Keratinocyte (primary cell): ENCODE data around the gene GPR137. TPM values are rescaled to one million over a fixed set of nuclear protein-coding genes. Genes with fewer than 3 reads are reported as not detected.

Experiments
- DNase-seq: peaks from one replicate; pipeline ENCODE4 v3.0.0-alpha.2; 2011; ENCODE audit warnings: low read depth, missing footprints, low spot score
- FAIRE-seq: peaks from 2 replicates; lab custom pipeline; 2011; peaks lifted over from hg19 to GRCh38; lab: Jason Lieb, UNC
- H2AFZ ChIP-seq: 2 replicates; pipeline ENCODE4 v1.6.0; 2012; ENCODE audit warnings: low read length, control low read depth, inconsistent platforms; ENCODE audit not compliant: control insufficient read depth
- H3K27ac ChIP-seq: 2 replicates; pipeline ENCODE4 v1.5.1; 2011; ENCODE audit warnings: low read length; ENCODE audit not compliant: control insufficient read depth, insufficient read depth
- H3K27me3 ChIP-seq: 3 replicates; pipeline ENCODE4 v1.6.0; 2011; ENCODE audit warnings: low read length; ENCODE audit not compliant: control insufficient read depth, insufficient read depth; ENCODE audit errors: extremely low read depth
- H3K36me3 ChIP-seq, 2 experiments: 2 replicates in 1 of 2; 3 replicates in 1 of 2; pipeline ENCODE4 v1.5.1; 2011; ENCODE audit warnings: low read length in 2 of 2, mild to moderate bottlenecking in 1 of 2; ENCODE audit not compliant: control insufficient read depth in 2 of 2, insufficient read depth in 2 of 2; ENCODE audit errors: extremely low read depth in 1 of 2
- H3K4me1 ChIP-seq: 3 replicates; pipeline ENCODE4 v1.5.1; 2011; ENCODE audit warnings: low read length; ENCODE audit not compliant: control insufficient read depth, insufficient read depth; ENCODE audit errors: extremely low read depth
- H3K4me2 ChIP-seq: 3 replicates; pipeline ENCODE4 v1.6.0; 2011; ENCODE audit warnings: low read depth, low read length; ENCODE audit not compliant: control insufficient read depth, insufficient read depth; ENCODE audit errors: extremely low read depth
- H3K4me3 ChIP-seq, 3 experiments: fragments of 200-600 bp in 1 of 3; sonication (generic) in 1 of 3; 2 replicates in 2 of 3; 3 replicates in 1 of 3; pipeline ENCODE4 v1.5.1; 2011 to 2016; ENCODE audit warnings: low read length in 3 of 3, mild to moderate bottlenecking in 3 of 3, control low read depth in 2 of 3, inconsistent platforms in 1 of 3, low read depth in 1 of 3, mixed read lengths in 1 of 3, mixed run types in 1 of 3, moderate library complexity in 1 of 3; ENCODE audit not compliant: control insufficient read depth in 2 of 3, insufficient read depth in 2 of 3; ENCODE audit errors: extremely low read depth in 1 of 3
- H3K79me2 ChIP-seq: 2 replicates; pipeline ENCODE4 v1.6.0; 2012; ENCODE audit warnings: low read length; ENCODE audit not compliant: control insufficient read depth, insufficient read depth
- H3K9ac ChIP-seq: 3 replicates; pipeline ENCODE4 v1.6.0; 2011; ENCODE audit warnings: low read length; ENCODE audit not compliant: control insufficient read depth, insufficient read depth; ENCODE audit errors: extremely low read depth
- H3K9me1 ChIP-seq: 3 replicates; pipeline ENCODE4 v1.6.0; 2011; ENCODE audit warnings: low read length; ENCODE audit not compliant: control insufficient read depth, insufficient read depth; ENCODE audit errors: extremely low read depth
- H3K9me3 ChIP-seq: 2 replicates; pipeline ENCODE4 v1.5.1; 2012; ENCODE audit warnings: low read depth, low read length; ENCODE audit not compliant: control insufficient read depth
- H4K20me1 ChIP-seq: 3 replicates; pipeline ENCODE4 v1.6.0; 2011; ENCODE audit warnings: low read length; ENCODE audit not compliant: control insufficient read depth, insufficient read depth; ENCODE audit errors: extremely low read depth
- CTCF ChIP-seq, 3 experiments: IDR thresholded peaks in 1 of 3; conservative IDR thresholded peaks in 1 of 3; optimal IDR thresholded peaks in 1 of 3; 2 replicates in 2 of 3; 3 replicates in 1 of 3; pipeline versions ENCODE3 to v1.5.1; 2011; ENCODE audit warnings: low read length in 3 of 3, mild to moderate bottlenecking in 3 of 3, moderate library complexity in 2 of 3, control low read depth in 1 of 3, inconsistent platforms in 1 of 3; ENCODE audit not compliant: insufficient read depth in 2 of 3; ENCODE audit errors: extremely low read depth in 1 of 3
- EZH2 ChIP-seq: IDR thresholded peaks from one replicate; pipeline ENCODE4 v1.6.1; 2012; ENCODE audit warnings: inconsistent platforms, mild to moderate bottlenecking, low read length, moderate library complexity
- dilution Hi-C: fragments of 300-500 bp; cut with MboI; formaldehyde crosslinking; loops from one replicate; pipeline ENCODE4 v1.7.0; 2020; ENCODE audit warnings: low sequenced_read_pairs; ENCODE audit not compliant: extremely low pct_ligation_motif_present
- polyA plus RNA-seq, 5 experiments: library from polyadenylated mRNA; depleted of rRNA in 3 of 5; stranded (reverse) in 3 of 5; stranded (forward) in 1 of 5; unstranded in 1 of 5; fragments of >200 nt; gene quantifications; 1 replicate in 1 of 5; 2 replicates in 3 of 5; 3 replicates in 1 of 5; pipeline versions ENCODE4 v1.2.1 to v1.2.3, GENCODE V29; 2011 to 2012; ENCODE audit warnings: missing spikeins in 2 of 5, low read depth in 1 of 5, low replicate concordance in 1 of 5

Gene GPR137
- polyA plus RNA-seq, 1 donor (not counting 4 experiments of a cell fraction or from before 2014, with no cell fraction given), result 6.6 TPM

DNA sequence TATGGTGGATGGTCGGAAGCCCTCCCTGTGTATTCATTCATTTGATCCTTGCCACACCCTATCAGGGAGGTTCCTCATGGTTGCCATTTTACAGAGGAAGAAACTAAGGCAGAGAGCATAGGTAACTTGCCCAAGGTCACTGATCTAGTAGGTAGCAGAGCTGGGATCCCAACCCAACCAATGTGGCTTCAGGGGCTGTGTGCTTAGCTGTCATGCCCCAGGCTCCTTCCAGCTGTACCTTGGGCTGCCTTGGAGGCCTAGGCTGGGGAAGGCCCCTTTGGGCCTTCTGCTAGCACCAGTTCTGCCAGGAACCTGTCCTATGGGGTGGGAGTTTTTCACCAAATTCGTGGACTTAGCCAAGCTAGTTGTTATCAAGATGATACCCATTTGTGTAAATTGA, 9.8 kb upstream of the GPR137 start:
- DNase-seq (no peak), FAIRE-seq (no peak)
- Histone ChIP-seq H3K4me3 (no peak overlapping the region), H3K4me1 (peaks cover 26% of the 10 kb centered on the region), H3K9me1 (no peaks in the 10 kb centered on the region), H2AFZ (no peak overlapping the region), H3K79me2 (peaks cover 7% of the 10 kb centered on the region), H3K36me3 (peaks cover 6 to 9% of the 10 kb centered on the region in 2 experiments), H3K4me2 (no peak overlapping the region), H3K9ac (no peak overlapping the region), H3K27ac (no peak overlapping the region), H3K27me3 (no peaks in the 10 kb centered on the region), H4K20me1 (no peaks in the 10 kb centered on the region), H3K9me3 (no peaks in the 10 kb centered on the region)
- dilution Hi-C loops, result no loop called here
- TF ChIP-seq EZH2, result no peak
- no peak for TF ChIP-seq CTCF (optimal IDR thresholded peaks at IDR 0.05 in 1 of 3, IDR thresholded peaks at IDR 0.05 in 1 of 3, conservative IDR thresholded peaks at IDR 0.05 in 1 of 3; ENCODE audit: extremely low read depth in 1 of 3, insufficient read depth in 2 of 3, low read length in 3 of 3)

GRCh38 chr11:64276653-64277431, 8.8 kb upstream of the GPR137 start:
- Histone ChIP-seq H3K27me3 (no peaks in the 10 kb centered on the region), H3K36me3 (peaks cover 8 to 9% of the 10 kb centered on the region in 2 experiments), H3K27ac (peak overlapping the region; percentile 51), H3K9me1 (no peaks in the 10 kb centered on the region), H3K9me3 (no peaks in the 10 kb centered on the region), H2AFZ (no peak overlapping the region), H3K9ac (no peak overlapping the region), H3K4me2 (peak overlapping the region; percentile 41), H3K4me3 (no peak overlapping the region), H4K20me1 (no peaks in the 10 kb centered on the region), H3K4me1 (peaks cover 20% of the 10 kb centered on the region), H3K79me2 (peaks cover 7% of the 10 kb centered on the region)
- TF ChIP-seq CTCF (optimal IDR thresholded peaks at IDR 0.05 in 1 of 3, IDR thresholded peaks at IDR 0.05 in 1 of 3, conservative IDR thresholded peaks at IDR 0.05 in 1 of 3; ENCODE audit: extremely low read depth in 1 of 3, insufficient read depth in 2 of 3, low read length in 3 of 3) (no peak), EZH2 (no peak)
- FAIRE-seq, result peak; percentile 73
- dilution Hi-C loops, result no loop called here
- peak; percentile 89 for DNase-seq
